ENCODE data around the gene FYN. TPM values are rescaled to one million over a fixed set of nuclear protein-coding genes. Genes with fewer than 3 reads are reported as not detected.

FYN gene
- total RNA-seq, 1 experiment from 2014 or later = 18.5 TPM

- TF ChIP-seq MAX (IDR thresholded peaks at IDR 0.05) = no peak
- no peak for TF ChIP-seq JUND (IDR thresholded peaks at IDR 0.05)
Measured at GRCh38 chr6:111795558-111795957, 77.7 kb downstream of the FYN start (continued).

DNA sequence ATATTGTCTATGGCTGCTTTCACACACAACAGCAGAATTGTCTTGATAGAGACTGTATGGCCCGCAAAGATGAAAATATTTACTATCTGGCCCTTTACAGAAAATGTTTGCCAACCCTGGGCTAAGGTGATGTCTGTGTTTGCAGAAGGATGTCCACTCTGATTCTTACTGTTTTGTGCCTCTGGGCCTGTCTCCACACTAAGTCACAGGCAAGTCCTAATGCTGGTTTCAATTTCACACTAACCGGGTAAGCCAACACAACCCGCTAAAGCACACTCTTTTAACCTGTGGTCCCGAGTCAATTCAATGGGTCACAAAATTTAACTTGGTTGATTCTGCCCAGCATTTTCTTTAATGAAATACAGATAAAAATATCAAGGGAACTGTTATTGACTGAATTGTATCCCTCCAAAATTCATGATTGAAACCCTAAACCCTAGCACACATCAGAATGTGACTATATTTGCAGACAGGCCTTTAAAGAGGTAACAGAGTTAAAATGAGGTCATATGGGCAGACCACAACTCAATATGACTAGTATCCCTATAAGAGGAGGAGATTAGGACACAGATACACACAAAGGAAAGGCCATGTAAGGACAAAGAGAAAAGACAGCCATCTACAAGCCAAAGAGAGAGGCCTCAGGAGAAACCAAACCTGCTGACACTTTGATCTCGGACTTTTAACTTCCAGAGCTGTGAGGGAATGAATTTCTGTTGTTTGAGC, 78.4 kb downstream of the FYN start:
- no peak overlapping the region for H3K4me2 ChIP-seq (ENCODE audit: low read length)
- CTCF ChIA-PET = no interaction called here
- no peak for ATAC-seq

More for the DNA sequence above, 78.4 kb downstream of the FYN start:
- H3K9me2 ChIP-seq (ENCODE audit: insufficient read depth) = no peaks in the 10 kb centered on the region
- H3K9me3 ChIP-seq (ENCODE audit: control insufficient read depth in 1 of 2, insufficient read depth in 1 of 2, low read depth in 1 of 2, low read length in 2 of 2) = no peaks in the 10 kb centered on the region
- intact Hi-C loops (cut with micrococcal nuclease) = no loop called here
- H3K79me2 ChIP-seq (ENCODE audit: insufficient read depth, low read length) = no peaks in the 10 kb centered on the region
- no peak for DNase-seq (ENCODE audit: low read depth, low spot score)
- BruUV-seq (replicated peaks) = no TSS peak
- no peak overlapping the region for H3K4me3 ChIP-seq (replicated peaks in 1 of 2; ENCODE audit: low read depth in 1 of 2, low read length in 2 of 2)
- ChIA-PET POLR2A (no interaction called here), RAD21 (ENCODE audit: low non-redundant PET in 1 of 2, low total read pairs in 2 of 2, uncharacterized antibody in 2 of 2, unreplicated experiment in 2 of 2) (no interaction called here)
- H3K36me3 ChIP-seq (ENCODE audit: control insufficient read depth in 1 of 2, insufficient read depth in 2 of 2, low read length in 2 of 2) = no peaks in the 10 kb centered on the region
- H4K20me1 ChIP-seq (ENCODE audit: insufficient read depth) = no peaks in the 10 kb centered on the region
- no peaks in the 10 kb centered on the region for H3K27me3 ChIP-seq (ENCODE audit: insufficient read depth, low read length)
- TF ChIP-seq CEBPB (IDR thresholded peaks at IDR 0.05; ENCODE audit: low read depth) = no peak
- no peak for TF ChIP-seq POLR2AphosphoS5 (IDR thresholded peaks at IDR 0.05; ENCODE audit: low read depth, low read length)
- no peak for TF ChIP-seq CBX3 (IDR thresholded peaks at IDR 0.05; ENCODE audit: low read depth)
- no peak for TF ChIP-seq SP1 (IDR thresholded peaks at IDR 0.05; ENCODE audit: low read depth)
- TF ChIP-seq REST (IDR thresholded peaks at IDR 0.05; ENCODE audit: low read depth) = no peak
- no peak for TF ChIP-seq ELF1 (IDR thresholded peaks at IDR 0.05; ENCODE audit: borderline replicate concordance, low read depth)
- TF ChIP-seq RAD21 (IDR thresholded peaks at IDR 0.05; ENCODE audit: low read depth) = no peak
- TF ChIP-seq ZNF274 (IDR thresholded peaks at IDR 0.05; ENCODE audit: low read depth, low read length) = no peak
- no peak for TF ChIP-seq ATF3 (IDR thresholded peaks at IDR 0.05)
- no peak for TF ChIP-seq POLR2A (IDR thresholded peaks at IDR 0.05; ENCODE audit: borderline replicate concordance, extremely low read depth, insufficient read depth, insufficient read length)
- no peak for TF ChIP-seq SRF (IDR thresholded peaks at IDR 0.05; ENCODE audit: low read depth)
- TF ChIP-seq, protein P1, sequence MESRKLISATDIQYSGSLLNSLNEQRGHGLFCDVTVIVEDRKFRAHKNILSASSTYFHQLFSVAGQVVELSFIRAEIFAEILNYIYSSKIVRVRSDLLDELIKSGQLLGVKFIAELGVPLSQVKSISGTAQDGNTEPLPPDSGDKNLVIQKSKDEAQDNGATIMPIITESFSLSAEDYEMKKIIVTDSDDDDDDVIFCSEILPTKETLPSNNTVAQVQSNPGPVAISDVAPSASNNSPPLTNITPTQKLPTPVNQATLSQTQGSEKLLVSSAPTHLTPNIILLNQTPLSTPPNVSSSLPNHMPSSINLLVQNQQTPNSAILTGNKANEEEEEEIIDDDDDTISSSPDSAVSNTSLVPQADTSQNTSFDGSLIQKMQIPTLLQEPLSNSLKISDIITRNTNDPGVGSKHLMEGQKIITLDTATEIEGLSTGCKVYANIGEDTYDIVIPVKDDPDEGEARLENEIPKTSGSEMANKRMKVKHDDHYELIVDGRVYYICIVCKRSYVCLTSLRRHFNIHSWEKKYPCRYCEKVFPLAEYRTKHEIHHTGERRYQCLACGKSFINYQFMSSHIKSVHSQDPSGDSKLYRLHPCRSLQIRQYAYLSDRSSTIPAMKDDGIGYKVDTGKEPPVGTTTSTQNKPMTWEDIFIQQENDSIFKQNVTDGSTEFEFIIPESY (IDR thresholded peaks at IDR 0.05; ENCODE audit: extremely low read depth, insufficient replicate concordance, low read length) = no peak
- no peak overlapping the region for H3K27ac ChIP-seq (ENCODE audit: low read depth, low read length)
- no peaks in the 10 kb centered on the region for H3K4me1 ChIP-seq (ENCODE audit: control insufficient read depth in 1 of 2, insufficient read depth in 2 of 2, low read length in 2 of 2)
- no peak overlapping the region for H3K9ac ChIP-seq (ENCODE audit: low read length)
- no peak overlapping the region for H2AFZ ChIP-seq (ENCODE audit: low read depth, low read length, poor library complexity, severe bottlenecking)
